OCI-LY3 (cell line): ENCODE results near the gene GTF2A2.
A peak's percentile ranks its signal among the peaks of the same experiment; 100 is the strongest.

Experiments
- H2AFZ ChIP-seq: fragments of 200-600, 300-600 bp; shearing (Covaris generic); 2 replicates; pipeline ENCODE4 v1.6.0; 2014; ENCODE audit warnings: antibody characterized with exemption, low read depth, low read length
- H3K27ac ChIP-seq: fragments of 200-600, 300-600 bp; sonication (generic); 2 replicates; pipeline ENCODE4 v1.5.1; 2014; ENCODE audit warnings: mild to moderate bottlenecking, low read length, moderate library complexity, mixed read lengths
- H3K27me3 ChIP-seq: fragments of 200-600, 300-600 bp; sonication (generic); 2 replicates; pipeline ENCODE4 v1.6.1; 2014; ENCODE audit warnings: low read depth, low read length, mixed read lengths
- H3K36me3 ChIP-seq: fragments of 200-600, 300-600 bp; sonication (generic); replicated peaks from 2 replicates; pipeline ENCODE3; 2014; ENCODE audit warnings: low read depth, low read length, mixed read lengths
- H3K4me1 ChIP-seq: fragments of 300-600, 200-600 bp; sonication (generic); 2 replicates; pipeline ENCODE4 v1.6.1; 2014; ENCODE audit warnings: low read length, mixed read lengths
- H3K4me2 ChIP-seq: fragments of 200-600, 300-600 bp; sonication (generic); 2 replicates; pipeline ENCODE4 v1.6.1; 2014; ENCODE audit warnings: low read length, mixed read lengths
- H3K4me3 ChIP-seq: fragments of 300-600, 200-600 bp; sonication (generic); 2 replicates; pipeline ENCODE4 v1.5.1; 2014; ENCODE audit warnings: antibody characterized with exemption, mild to moderate bottlenecking, low read length, moderate library complexity
- H3K79me2 ChIP-seq: fragments of 300-600, 200-600 bp; shearing (Covaris generic); 2 replicates; pipeline ENCODE4 v1.6.1; 2014; ENCODE audit warnings: mild to moderate bottlenecking, low read length, mixed read lengths
- H3K9ac ChIP-seq: fragments of 300-600, 200-600 bp; shearing (Covaris generic); 2 replicates; pipeline ENCODE4 v1.6.0; 2014; ENCODE audit warnings: mild to moderate bottlenecking, low read length, moderate library complexity
- H3K9me3 ChIP-seq: fragments of 200-600, 300-600 bp; shearing (Covaris generic); 2 replicates; pipeline ENCODE4 v1.6.1; 2014; ENCODE audit warnings: low read length, mixed read lengths; ENCODE audit not compliant: insufficient read depth
- H4K20me1 ChIP-seq: fragments of 200-600, 300-600 bp; sonication (generic); 2 replicates; pipeline ENCODE4 v1.6.1; 2016; ENCODE audit warnings: low read length, mixed read lengths; ENCODE audit not compliant: insufficient read depth
- CTCF ChIP-seq: fragments of 200-600, 300-600 bp; sonication (generic); IDR thresholded peaks from 2 replicates; pipeline ENCODE4 v1.5.1; 2014; ENCODE audit warnings: antibody characterized with exemption, low read length, low read depth
- EZH2phosphoT487 ChIP-seq: fragments of 200-600 bp; shearing (Covaris generic); IDR thresholded peaks from 2 replicates; pipeline ENCODE4 v1.6.1; 2018; ENCODE audit warnings: antibody characterized with exemption, mixed run types, low read depth

Gene GTF2A2

DNA sequence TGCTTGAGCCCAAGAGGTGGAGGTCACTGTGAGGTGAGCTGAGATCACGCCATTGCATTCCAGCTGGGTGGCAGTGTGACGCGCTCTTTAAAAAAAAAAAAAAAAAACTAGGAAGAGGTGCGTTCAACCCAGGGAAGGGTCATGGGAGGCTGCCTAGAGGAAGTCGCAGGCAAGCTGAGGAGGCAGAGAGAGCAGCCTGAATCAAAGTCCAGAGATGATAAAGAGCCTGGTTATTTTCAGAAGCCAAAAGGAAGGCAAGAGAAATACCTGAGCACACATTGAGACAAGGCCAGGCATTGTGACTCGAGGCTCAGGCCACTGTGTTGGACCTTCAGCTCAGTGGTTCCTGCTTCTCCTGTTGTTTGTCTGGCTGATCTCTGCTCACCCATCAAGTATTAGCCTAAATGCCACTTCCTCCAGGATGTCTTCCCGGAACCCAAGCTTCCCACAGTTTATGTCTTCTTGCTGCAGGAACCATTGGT lies 61.8 kb downstream of the GTF2A2 start:
- Histone ChIP-seq H3K27me3 (no peaks in the 10 kb centered on the region), H3K9me3 (no peaks in the 10 kb centered on the region), H3K4me1 (peaks cover 14% of the 10 kb centered on the region), H3K4me2 (no peak overlapping the region), H3K79me2 (no peaks in the 10 kb centered on the region), H2AFZ (no peak overlapping the region), H3K9ac (no peak overlapping the region), H3K4me3 (no peak overlapping the region), H3K36me3 (no peaks in the 10 kb centered on the region), H4K20me1 (no peaks in the 10 kb centered on the region), H3K27ac (no peak overlapping the region)
- TF ChIP-seq EZH2phosphoT487 (no peak), CTCF (no peak)

GRCh38 chr15:59594991-59595390 lies 62.3 kb downstream of the GTF2A2 start:
- Histone ChIP-seq H3K9ac (no peak overlapping the region), H4K20me1 (no peaks in the 10 kb centered on the region), H3K4me2 (no peak overlapping the region), H3K36me3 (no peaks in the 10 kb centered on the region), H2AFZ (no peak overlapping the region), H3K9me3 (no peaks in the 10 kb centered on the region), H3K79me2 (no peaks in the 10 kb centered on the region), H3K27me3 (no peaks in the 10 kb centered on the region), H3K4me1 (peaks cover 18% of the 10 kb centered on the region), H3K27ac (no peak overlapping the region), H3K4me3 (no peak overlapping the region)
- no peak for TF ChIP-seq CTCF
- no peak for TF ChIP-seq EZH2phosphoT487

DNA sequence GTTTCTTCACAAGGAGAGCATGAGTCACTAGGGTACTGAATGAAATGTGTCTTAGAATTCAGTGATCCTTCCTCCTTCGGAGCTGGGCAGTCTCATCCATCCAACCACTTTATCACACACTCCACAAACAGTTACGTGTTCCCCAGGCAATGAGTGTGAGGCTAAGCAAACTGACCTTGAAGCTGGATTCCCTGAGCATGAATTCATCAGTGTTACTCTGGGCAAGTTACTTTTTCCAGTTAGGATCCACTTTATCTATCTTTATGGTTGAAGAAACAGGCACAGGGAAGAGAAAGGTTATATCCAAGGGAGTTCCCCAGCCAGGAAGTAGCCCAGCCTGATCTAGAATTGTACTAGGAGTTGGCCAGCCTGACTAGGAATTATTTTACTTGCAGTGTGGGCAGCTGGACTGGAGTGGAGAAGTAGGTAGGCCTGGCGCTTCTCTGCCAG lies 62.8 kb downstream of the GTF2A2 start:
- H3K4me1 ChIP-seq = peaks cover 22% of the 10 kb centered on the region
- H4K20me1 ChIP-seq = no peaks in the 10 kb centered on the region
- no peak overlapping the region for H3K9ac ChIP-seq
- no peaks in the 10 kb centered on the region for H3K36me3 ChIP-seq
- no peaks in the 10 kb centered on the region for H3K27me3 ChIP-seq
- no peaks in the 10 kb centered on the region for H3K79me2 ChIP-seq
- H2AFZ ChIP-seq = no peak overlapping the region
- TF ChIP-seq EZH2phosphoT487 (no peak), CTCF (no peak)
- H3K4me2 ChIP-seq = no peak overlapping the region
- H3K27ac ChIP-seq = no peak overlapping the region
- H3K9me3 ChIP-seq = no peaks in the 10 kb centered on the region
- H3K4me3 ChIP-seq = no peak overlapping the region

DNA sequence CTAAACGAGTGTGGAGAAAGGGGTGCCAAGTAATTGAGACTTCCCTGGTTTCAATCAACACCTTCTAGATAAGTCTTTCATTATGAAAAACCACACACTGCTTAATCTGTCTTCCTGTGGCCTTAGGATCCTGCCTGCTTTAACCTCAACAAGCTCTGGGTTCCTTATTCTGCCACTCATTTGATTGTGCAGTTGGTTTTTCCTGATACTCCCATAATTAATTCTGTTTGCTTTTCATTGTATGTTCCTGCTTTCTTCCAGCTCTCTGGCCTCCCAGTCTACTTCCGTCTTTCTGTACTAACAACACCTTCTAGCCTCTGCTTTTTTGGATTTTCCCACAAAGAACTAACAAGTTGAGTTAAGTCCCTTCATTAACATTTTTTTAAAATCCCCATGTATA lies 66.0 kb downstream of the GTF2A2 start:
- Histone ChIP-seq H4K20me1 (no peaks in the 10 kb centered on the region), H3K4me1 (peaks cover 25% of the 10 kb centered on the region), H3K4me3 (no peak overlapping the region), H3K36me3 (no peaks in the 10 kb centered on the region), H3K9me3 (no peaks in the 10 kb centered on the region), H3K79me2 (no peaks in the 10 kb centered on the region), H3K9ac (no peak overlapping the region), H3K27me3 (no peaks in the 10 kb centered on the region), H3K27ac (no peak overlapping the region), H2AFZ (no peak overlapping the region), H3K4me2 (0 out of 2 replicates have a peak overlapping the region, but pooled peaks have one; percentile 15)
- no peak for TF ChIP-seq CTCF
- TF ChIP-seq EZH2phosphoT487 = no peak
